Tibial nerve (tissue), 4 donors: Measurements from ENCODE around the gene PGAP3.
"Not testable (repeated sequence)": the region's sequence is repeated elsewhere in the genome, so short reads cannot be mapped to it uniquely, and the experiment has no call there.

ENCODE experiments used
- EP300 ChIP-seq, 2 donors: sonication (generic); formaldehyde crosslinking; IDR thresholded peaks; one replicate each; pipeline ENCODE4 v1.6.1; 2017; ENCODE audit warnings: antibody characterized with exemption in 2 of 2, mild to moderate bottlenecking in 1 of 2
- POLR2A ChIP-seq, 2 donors: fragments of 450-650 bp; IDR thresholded peaks; one replicate each; pipeline ENCODE4 v1.6.1; 2017; ENCODE audit warnings: antibody characterized with exemption in 2 of 2, mild to moderate bottlenecking in 2 of 2, moderate library complexity in 2 of 2
- TF ChIP-seq, protein P1 (sequence below), 5 experiments: fragments of 200-600 bp in 3 of 5; fragments of 450-650 bp in 2 of 5; sonication (generic) in 3 of 5; IDR thresholded peaks; one replicate each; pipeline ENCODE4 v1.5.1; 2016 to 2019; ENCODE audit warnings: antibody characterized with exemption in 5 of 5, mild to moderate bottlenecking in 3 of 5, moderate library complexity in 2 of 5

DNA sequence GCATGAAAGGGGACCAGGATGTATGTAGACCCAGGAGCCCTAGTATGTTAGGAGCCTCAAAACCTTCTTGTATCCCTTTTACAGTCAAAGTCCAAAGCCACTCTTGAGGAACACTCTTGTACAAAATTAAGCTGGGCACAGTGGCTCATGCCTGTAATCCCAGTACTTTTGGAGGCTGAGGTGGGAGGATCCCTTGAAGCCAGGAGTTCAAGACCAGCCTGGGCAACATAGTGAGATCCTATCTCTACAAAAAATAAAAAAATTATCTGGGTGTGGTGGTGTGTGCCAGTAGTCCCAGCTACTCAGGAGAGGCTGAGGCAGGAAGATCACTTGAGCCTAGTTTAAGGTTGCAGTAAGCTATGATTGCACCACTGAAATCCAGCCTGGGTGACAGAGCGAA, 38.1 kb upstream of the PGAP3 start:
- not testable (repeated sequence) for TF ChIP-seq POLR2A, EP300 (IDR thresholded peaks at IDR 0.05)
- TF ChIP-seq, protein P1, sequence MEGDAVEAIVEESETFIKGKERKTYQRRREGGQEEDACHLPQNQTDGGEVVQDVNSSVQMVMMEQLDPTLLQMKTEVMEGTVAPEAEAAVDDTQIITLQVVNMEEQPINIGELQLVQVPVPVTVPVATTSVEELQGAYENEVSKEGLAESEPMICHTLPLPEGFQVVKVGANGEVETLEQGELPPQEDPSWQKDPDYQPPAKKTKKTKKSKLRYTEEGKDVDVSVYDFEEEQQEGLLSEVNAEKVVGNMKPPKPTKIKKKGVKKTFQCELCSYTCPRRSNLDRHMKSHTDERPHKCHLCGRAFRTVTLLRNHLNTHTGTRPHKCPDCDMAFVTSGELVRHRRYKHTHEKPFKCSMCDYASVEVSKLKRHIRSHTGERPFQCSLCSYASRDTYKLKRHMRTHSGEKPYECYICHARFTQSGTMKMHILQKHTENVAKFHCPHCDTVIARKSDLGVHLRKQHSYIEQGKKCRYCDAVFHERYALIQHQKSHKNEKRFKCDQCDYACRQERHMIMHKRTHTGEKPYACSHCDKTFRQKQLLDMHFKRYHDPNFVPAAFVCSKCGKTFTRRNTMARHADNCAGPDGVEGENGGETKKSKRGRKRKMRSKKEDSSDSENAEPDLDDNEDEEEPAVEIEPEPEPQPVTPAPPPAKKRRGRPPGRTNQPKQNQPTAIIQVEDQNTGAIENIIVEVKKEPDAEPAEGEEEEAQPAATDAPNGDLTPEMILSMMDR (IDR thresholded peaks at IDR 0.05), result not testable (repeated sequence)
